Vagina (tissue), 2 donors: ENCODE results near the gene SNCG. TPM values are rescaled to one million over a fixed set of nuclear protein-coding genes. Genes with fewer than 3 reads are reported as not detected.
"Not testable (repeated sequence)": the region's sequence is repeated elsewhere in the genome, so short reads cannot be mapped to it uniquely, and the experiment has no call there.

Experiments used
- DNase-seq, 2 donors: peaks; one replicate each; pipeline ENCODE4 v3.0.0-alpha.2; 2017; ENCODE audit errors: extremely low spot score in 2 of 2
- H3K27ac ChIP-seq: fragments of 200-600 bp; sonication (generic); one replicate; pipeline ENCODE4 v1.5.1; 2019
- H3K27me3 ChIP-seq: fragments of 200-600 bp; sonication (generic); one replicate; pipeline ENCODE4 v1.5.1; 2019
- H3K36me3 ChIP-seq, 2 donors: fragments of 200-600 bp; sonication (generic); one replicate each; pipeline ENCODE4 v1.5.1; 2017 to 2019
- H3K4me1 ChIP-seq: fragments of 200-600 bp; sonication (generic); one replicate; pipeline ENCODE4 v1.5.1; 2019
- H3K4me3 ChIP-seq, 2 donors: fragments of 200-600 bp; sonication (generic); 1 replicate in 1 of 2; 2 replicates in 1 of 2; pipeline ENCODE4 v1.5.1; 2016 to 2019
- H3K9me3 ChIP-seq: fragments of 200-600 bp; sonication (generic); one replicate; pipeline ENCODE4 v1.5.1; 2019
- CTCF ChIP-seq, 3 experiments: fragments of 450-650 bp in 2 of 3; fragments of 200-600 bp in 1 of 3; sonication (generic) in 1 of 3; IDR thresholded peaks; one replicate each; pipeline ENCODE4 v1.5.1; 2017 to 2019; ENCODE audit warnings: antibody characterized with exemption in 3 of 3, mild to moderate bottlenecking in 2 of 3, moderate library complexity in 2 of 3
- POLR2A ChIP-seq, 2 donors: fragments of 450-650 bp; IDR thresholded peaks; one replicate each; pipeline ENCODE4 v1.6.1; 2017; ENCODE audit warnings: antibody characterized with exemption in 2 of 2, mild to moderate bottlenecking in 2 of 2, moderate library complexity in 2 of 2
- POLR2AphosphoS5 ChIP-seq, 2 donors: sonication (generic); formaldehyde crosslinking; IDR thresholded peaks; one replicate each; pipeline ENCODE4 v1.9.0; 2017; ENCODE audit warnings: antibody characterized with exemption in 2 of 2, mild to moderate bottlenecking in 2 of 2, low read depth in 1 of 2; ENCODE audit not compliant: insufficient read depth in 1 of 2
- intact Hi-C: fragments of 100-400 bp; cut with DNase I; formaldehyde crosslinking; loops from one replicate; pipeline ENCODE4 v1.15.1; 2023
- total RNA-seq: library from RNA; depleted of rRNA; stranded (reverse); fragments of >200 nt; gene quantifications from one replicate; pipeline ENCODE4 v1.2.3, GENCODE V29; 2016

SNCG gene
- total RNA-seq, 1 donor from 2014 or later: 36.6 TPM

- TF ChIP-seq POLR2AphosphoS5 (IDR thresholded peaks at IDR 0.05; ENCODE audit: insufficient read depth in 1 of 2, low read depth in 1 of 2): no peak
- no peak for TF ChIP-seq CTCF (IDR thresholded peaks at IDR 0.05)
- no peak for TF ChIP-seq POLR2A (IDR thresholded peaks at IDR 0.05)
- Histone ChIP-seq H3K4me1 (no peaks in the 10 kb centered on the region), H3K27me3 (no peaks in the 10 kb centered on the region), H3K9me3 (no peaks in the 10 kb centered on the region), H3K36me3 (no peaks in the 10 kb centered on the region), H3K27ac (no peak overlapping the region), H3K4me3 (no peak overlapping the region)
- no peak for DNase-seq
- intact Hi-C loops: no loop called here
These were observed 20.8 kb upstream of the SNCG start for GRCh38 chr10:86937502-86938154.

GRCh38 chr10:86938260-86938659 is 20.1 kb upstream of the SNCG start:
- H3K4me3 ChIP-seq: no peak overlapping the region
- no peaks in the 10 kb centered on the region for H3K4me1 ChIP-seq
- no peaks in the 10 kb centered on the region for H3K36me3 ChIP-seq
- no peak overlapping the region for H3K27ac ChIP-seq
- no peaks in the 10 kb centered on the region for H3K9me3 ChIP-seq
- intact Hi-C loops: no loop called here
- no peaks in the 10 kb centered on the region for H3K27me3 ChIP-seq
- no peak for DNase-seq
- TF ChIP-seq POLR2AphosphoS5 (IDR thresholded peaks at IDR 0.05; ENCODE audit: insufficient read depth in 1 of 2, low read depth in 1 of 2) (no peak), POLR2A (IDR thresholded peaks at IDR 0.05) (no peak), CTCF (IDR thresholded peaks at IDR 0.05) (no peak)

- intact Hi-C loops, DNase-seq, H3K9me3 ChIP-seq, H3K4me3 ChIP-seq, H3K27ac ChIP-seq, H3K27me3 ChIP-seq, H3K36me3 ChIP-seq, H3K4me1 ChIP-seq: not testable (repeated sequence)
These were observed 18.3 kb upstream of the SNCG start for GRCh38 chr10:86940076-86940475.

- H3K4me3 ChIP-seq: no peak overlapping the region
- H3K9me3 ChIP-seq: no peaks in the 10 kb centered on the region
- peak in 1 of 2 donors; percentile 86 for DNase-seq
- no peaks in the 10 kb centered on the region for H3K36me3 ChIP-seq
- TF ChIP-seq CTCF (IDR thresholded peaks at IDR 0.05) (no peak), POLR2A (IDR thresholded peaks at IDR 0.05) (no peak), POLR2AphosphoS5 (IDR thresholded peaks at IDR 0.05; ENCODE audit: insufficient read depth in 1 of 2, low read depth in 1 of 2) (no peak)
- no peaks in the 10 kb centered on the region for H3K27me3 ChIP-seq
- intact Hi-C loops: loop anchor here (1.0 kb wide), 1 partner anchor 251 kb away; no protein-coding TSS in a partner anchor
- no peak overlapping the region for H3K27ac ChIP-seq
- peaks cover 12% of the 10 kb centered on the region for H3K4me1 ChIP-seq
These were observed 17.7 kb upstream of the SNCG start for GRCh38 chr10:86940677-86941076.

GRCh38 chr10:86941426-86941825 is 17.0 kb upstream of the SNCG start:
- H3K4me1 ChIP-seq: peaks cover 18% of the 10 kb centered on the region
- H3K4me3 ChIP-seq: no peak overlapping the region
- intact Hi-C loops: loop anchor here (1.0 kb wide), 1 partner anchor 252 kb away; no protein-coding TSS in a partner anchor
- no peak for TF ChIP-seq POLR2A (IDR thresholded peaks at IDR 0.05)
- H3K27ac ChIP-seq: no peak overlapping the region
- peak in 1 of 2 donors; percentile 62 for DNase-seq
- no peaks in the 10 kb centered on the region for H3K9me3 ChIP-seq
- H3K27me3 ChIP-seq: no peaks in the 10 kb centered on the region
- no peaks in the 10 kb centered on the region for H3K36me3 ChIP-seq

GRCh38 chr10:86941991-86942421 is 16.4 kb upstream of the SNCG start:
- no peak for TF ChIP-seq CTCF (IDR thresholded peaks at IDR 0.05)
- no peak for TF ChIP-seq POLR2AphosphoS5 (IDR thresholded peaks at IDR 0.05; ENCODE audit: insufficient read depth in 1 of 2, low read depth in 1 of 2)
- no peak for TF ChIP-seq POLR2A (IDR thresholded peaks at IDR 0.05)
- Histone ChIP-seq H3K9me3 (no peaks in the 10 kb centered on the region), H3K4me1 (peaks cover 20% of the 10 kb centered on the region), H3K27me3 (no peaks in the 10 kb centered on the region), H3K27ac (no peak overlapping the region), H3K36me3 (no peaks in the 10 kb centered on the region), H3K4me3 (no peak overlapping the region)
- DNase-seq: peak in 1 of 2 donors; percentile 83
- intact Hi-C loops: loop anchor here (1.0 kb wide), 1 partner anchor 253 kb away; no protein-coding TSS in a partner anchor
